ENCODE data around the gene KLHL36.

GRCh38 chr16:84659656-84660300, 11.5 kb downstream of the KLHL36 start:
- TF ChIP-seq, protein P1, sequence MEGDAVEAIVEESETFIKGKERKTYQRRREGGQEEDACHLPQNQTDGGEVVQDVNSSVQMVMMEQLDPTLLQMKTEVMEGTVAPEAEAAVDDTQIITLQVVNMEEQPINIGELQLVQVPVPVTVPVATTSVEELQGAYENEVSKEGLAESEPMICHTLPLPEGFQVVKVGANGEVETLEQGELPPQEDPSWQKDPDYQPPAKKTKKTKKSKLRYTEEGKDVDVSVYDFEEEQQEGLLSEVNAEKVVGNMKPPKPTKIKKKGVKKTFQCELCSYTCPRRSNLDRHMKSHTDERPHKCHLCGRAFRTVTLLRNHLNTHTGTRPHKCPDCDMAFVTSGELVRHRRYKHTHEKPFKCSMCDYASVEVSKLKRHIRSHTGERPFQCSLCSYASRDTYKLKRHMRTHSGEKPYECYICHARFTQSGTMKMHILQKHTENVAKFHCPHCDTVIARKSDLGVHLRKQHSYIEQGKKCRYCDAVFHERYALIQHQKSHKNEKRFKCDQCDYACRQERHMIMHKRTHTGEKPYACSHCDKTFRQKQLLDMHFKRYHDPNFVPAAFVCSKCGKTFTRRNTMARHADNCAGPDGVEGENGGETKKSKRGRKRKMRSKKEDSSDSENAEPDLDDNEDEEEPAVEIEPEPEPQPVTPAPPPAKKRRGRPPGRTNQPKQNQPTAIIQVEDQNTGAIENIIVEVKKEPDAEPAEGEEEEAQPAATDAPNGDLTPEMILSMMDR (conservative IDR thresholded peaks at IDR 0.05; ENCODE audit: low read depth, low read length): no peak
- no peak for TF ChIP-seq EZH2 (IDR thresholded peaks at IDR 0.05; ENCODE audit: borderline replicate concordance, low read depth, low read length, poor library complexity, severe bottlenecking)

Data from A673 (cell line).